ENCODE data around the gene ZBTB7A.

The ZBTB7A gene

GRCh38 chr19:4035582-4035981 is 31.1 kb downstream of the ZBTB7A start:
- no peak for DNase-seq (ENCODE audit: low spot score)

DNA sequence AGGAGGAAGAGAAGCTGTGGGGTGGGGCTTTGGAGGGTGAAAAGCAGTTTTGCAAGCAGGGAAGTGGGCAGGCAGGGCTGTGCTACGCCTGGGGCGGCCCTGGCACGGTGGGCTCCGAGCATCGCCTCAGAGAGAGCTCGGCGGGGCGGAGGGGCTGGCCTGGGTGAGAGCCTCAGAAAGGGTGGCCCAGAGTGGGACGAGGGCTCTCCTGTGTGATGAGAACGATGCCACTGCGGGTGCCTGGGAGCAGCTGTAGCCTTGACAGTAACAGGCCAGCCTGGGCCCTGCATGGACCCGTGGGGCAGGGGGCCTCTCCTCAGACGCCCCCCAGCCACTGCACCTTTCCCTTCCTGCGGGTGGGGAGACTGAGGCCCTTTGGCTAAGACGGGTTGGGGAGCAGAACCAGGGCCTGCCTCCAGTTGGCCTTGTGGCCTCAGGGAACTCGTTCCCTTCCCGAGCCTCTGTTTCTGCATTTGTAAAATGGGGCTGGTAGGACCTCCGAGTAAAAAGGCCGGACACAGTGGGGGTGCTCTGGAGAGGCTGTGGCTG is 31.6 kb downstream of the ZBTB7A start:
- no peak for DNase-seq (ENCODE audit: low spot score)

- peak; percentile 88 for DNase-seq (ENCODE audit: low spot score)
Measured at GRCh38 chr19:4034048-4035017, 32.4 kb downstream of the ZBTB7A start.

DNA sequence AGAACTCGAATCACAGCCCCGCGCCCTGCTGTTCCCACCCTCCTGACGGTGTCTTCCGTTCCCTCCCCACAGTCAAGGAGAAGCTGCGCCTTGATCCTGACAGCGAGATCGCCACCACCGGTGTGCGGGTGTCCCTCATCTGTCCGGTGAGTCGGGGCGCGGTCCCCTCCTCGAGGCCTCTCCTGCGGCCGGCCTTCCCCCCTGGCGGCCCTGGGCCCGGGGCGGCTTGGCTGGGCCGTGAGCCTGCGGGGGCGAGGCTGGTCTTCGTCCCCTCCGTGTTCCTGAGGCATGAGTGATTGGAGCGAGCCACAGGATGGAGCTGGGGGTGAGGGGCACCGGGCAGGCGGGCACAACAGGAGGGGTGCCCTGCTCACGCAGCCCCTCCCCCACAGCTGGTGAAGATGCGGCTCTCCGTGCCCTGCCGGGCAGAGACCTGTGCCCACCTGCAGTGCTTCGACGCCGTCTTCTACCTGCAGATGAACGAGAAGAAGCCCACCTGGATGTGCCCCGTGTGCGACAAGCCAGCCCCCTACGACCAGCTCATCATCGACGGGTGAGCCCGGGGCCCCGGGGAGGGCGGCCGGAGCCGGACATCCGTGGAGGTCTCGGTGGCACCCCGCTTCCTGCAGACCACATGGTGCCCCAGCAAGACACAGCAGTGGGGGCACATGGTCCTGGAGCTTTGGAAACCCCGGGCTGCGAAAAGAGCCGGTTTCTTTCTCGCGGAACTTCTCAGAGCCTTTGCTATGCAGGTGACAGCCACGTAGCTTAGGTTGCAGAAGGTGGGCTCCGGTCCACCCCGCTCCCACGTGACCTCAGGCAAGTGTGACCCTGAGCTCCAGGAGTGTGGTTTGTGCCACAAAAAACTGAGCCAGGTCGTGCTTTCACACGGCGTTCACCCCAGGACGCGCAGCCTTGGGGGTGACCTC is 33.4 kb downstream of the ZBTB7A start:
- no peak for DNase-seq (ENCODE audit: low spot score)

DNA sequence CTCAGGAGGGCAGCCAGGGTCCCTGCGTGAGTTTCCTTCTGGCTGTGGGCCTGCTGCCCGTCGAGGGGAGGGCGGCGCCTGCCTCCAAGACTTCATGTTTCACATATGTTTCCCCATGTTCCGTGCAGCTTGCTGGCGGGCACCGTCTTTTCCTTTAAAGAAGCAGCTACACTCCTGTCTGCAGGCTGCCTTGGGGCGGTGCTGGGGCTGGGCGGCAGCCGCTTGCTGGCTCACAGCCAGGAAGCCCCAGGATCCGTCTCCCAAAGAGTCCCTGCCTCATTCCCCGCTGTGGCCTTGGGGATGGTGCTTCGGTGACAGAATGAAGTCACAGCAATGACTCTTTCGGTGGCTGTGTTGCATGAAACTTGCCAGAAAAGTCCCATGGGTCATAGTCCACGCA is 34.3 kb downstream of the ZBTB7A start:
- DNase-seq (ENCODE audit: low spot score), result no peak

DNA sequence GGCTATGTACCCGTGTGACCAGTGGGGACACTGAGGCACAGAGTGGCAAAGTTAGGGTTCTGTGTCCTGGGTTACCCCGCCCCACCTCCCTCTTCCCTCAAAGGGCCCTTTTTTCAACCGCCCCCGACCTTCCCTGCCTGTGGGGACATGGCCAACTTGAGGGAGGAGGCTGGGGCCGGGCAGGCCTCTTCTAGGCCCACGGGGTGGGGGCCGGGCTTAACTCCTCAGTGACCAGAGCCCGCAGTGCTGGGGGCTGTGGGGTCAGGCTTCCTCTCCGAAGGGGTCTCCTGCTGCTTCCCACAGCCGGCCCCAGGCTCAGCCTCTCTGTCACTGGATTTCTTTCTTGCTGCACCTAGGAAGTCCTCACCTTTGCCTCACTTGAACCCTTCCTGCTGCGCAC is 35.3 kb downstream of the ZBTB7A start:
- no peak for DNase-seq (ENCODE audit: low spot score)

- no peak for DNase-seq (ENCODE audit: low spot score)
Measured at GRCh38 chr19:4030981-4031380, 35.7 kb downstream of the ZBTB7A start.

DNA sequence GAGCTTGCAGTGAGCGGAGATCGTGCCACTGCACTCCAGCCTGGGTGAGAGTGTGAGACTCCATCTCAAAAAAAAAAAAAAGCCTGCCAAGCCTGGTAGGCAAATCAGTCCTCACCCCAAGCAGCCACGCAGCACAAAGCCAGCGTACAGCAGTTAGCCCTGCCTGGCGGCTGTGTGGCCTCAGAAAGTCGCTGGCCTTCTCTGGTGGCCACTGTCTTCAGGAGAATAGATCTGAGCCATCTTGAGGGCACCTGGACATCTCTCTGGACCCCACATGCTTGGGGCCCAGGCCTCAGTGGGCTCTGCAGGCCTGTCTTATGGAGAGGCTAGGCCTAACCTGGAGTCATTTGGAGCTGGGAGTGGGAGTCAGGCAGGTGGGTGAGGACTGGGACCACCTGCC is 36.1 kb downstream of the ZBTB7A start:
- no peak for DNase-seq (ENCODE audit: low spot score)

DNA sequence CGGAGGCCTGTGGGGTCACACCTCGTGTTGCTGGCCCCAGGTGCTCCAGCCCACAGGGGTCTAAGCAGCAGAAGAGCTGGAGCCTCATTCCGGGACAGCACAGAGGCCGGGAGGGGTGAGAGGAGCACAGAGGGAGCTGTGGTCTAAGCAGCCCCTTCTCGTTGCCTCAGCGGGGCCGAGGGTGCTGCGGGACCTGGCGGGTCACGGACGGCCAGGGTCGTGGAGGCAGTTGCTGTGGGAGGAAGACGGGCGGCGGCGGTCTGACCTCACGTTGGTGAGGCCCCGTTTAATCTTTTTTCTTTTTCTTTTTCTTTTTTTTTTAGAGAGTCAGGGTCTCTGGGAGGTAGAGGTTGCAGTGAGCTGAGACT is 37.5 kb downstream of the ZBTB7A start:
- no peak for DNase-seq (ENCODE audit: low spot score)

DNA sequence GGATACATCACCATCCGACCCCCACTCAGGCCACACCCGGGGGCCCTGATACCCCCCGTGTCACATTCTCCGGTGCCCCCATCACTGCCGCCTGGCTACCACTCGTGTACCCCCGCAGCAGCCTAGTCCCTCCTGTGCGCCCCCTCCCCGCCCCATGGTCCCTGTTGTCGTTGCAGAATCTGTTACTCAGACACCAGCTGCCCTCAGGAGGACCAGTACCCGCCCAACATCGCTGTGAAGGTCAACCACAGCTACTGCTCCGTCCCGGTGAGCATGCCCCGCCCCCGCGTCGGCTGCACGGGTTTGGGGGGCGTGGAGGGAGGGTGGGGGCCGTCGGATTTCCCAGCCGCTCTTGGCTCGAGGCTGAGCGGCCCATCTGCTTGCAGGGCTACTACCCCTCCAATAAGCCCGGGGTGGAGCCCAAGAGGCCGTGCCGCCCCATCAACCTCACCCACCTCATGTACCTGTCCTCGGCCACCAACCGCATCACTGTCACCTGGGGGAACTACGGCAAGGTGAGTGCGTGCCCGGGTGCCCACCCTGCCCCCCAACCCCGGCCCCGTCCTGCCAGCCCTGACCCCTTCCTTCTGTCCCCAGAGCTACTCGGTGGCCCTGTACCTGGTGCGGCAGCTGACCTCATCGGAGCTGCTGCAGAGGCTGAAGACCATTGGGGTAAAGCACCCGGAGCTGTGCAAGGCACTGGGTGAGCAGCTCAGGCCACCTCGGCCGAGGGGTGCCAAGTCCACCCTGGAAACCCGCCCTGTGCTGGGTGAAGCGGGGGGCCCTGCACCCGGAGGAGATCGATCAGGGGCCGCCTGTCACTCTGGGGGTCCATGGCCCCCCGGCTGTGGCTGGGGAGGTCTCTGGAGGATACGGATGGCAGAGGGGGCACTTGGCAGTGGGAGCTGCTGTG is 38.1 kb downstream of the ZBTB7A start:
- DNase-seq (ENCODE audit: low spot score), result no peak

DNA sequence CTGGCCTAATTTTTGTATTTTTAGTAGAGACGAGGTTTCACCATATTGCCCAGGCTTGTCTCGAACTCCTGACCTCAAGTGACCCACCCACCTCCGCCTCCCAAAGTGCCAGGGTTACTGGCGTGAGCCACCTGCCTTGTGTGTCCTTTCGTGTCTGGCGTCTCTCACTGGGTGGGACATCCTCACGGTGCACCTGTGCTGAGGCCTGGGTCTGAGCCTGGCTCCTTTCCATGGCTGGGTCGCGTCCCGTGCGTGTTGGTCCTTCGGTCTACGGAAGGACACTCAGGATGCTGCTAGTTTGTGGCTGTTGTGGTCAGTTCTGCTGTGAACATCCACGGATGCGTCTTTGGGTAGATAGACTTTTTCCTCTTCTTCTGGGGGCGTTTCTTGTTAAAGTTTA is 39.6 kb downstream of the ZBTB7A start:
- DNase-seq (ENCODE audit: low spot score), result no peak

- DNase-seq (ENCODE audit: low spot score), result no peak
Measured at GRCh38 chr19:4025317-4025716, 41.4 kb downstream of the ZBTB7A start.

- no peak for DNase-seq (ENCODE audit: low spot score)
Measured at GRCh38 chr19:4023600-4024398, 42.9 kb downstream of the ZBTB7A start.

DNA sequence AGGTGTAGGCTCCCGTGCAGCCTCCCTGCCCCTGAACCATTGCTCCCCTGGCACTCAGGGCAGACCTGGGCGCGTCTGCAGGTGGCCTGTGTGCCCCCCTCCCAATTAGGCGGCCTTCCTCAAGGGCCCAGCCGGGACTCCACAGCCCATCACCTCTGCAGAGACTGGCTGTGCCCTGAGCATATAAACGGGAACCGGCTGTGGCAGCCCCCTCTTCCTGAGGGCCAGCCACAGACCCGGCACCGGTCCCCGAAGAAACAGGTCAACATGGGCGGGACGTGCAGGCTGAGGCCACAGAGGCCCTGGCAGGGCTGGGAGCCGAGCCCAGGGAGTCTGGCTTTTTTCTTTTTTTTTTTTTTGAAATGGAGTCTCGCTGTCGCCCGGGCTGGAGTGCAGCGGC is 47.1 kb downstream of the ZBTB7A start:
- no peak for DNase-seq (ENCODE audit: low spot score)

DNA sequence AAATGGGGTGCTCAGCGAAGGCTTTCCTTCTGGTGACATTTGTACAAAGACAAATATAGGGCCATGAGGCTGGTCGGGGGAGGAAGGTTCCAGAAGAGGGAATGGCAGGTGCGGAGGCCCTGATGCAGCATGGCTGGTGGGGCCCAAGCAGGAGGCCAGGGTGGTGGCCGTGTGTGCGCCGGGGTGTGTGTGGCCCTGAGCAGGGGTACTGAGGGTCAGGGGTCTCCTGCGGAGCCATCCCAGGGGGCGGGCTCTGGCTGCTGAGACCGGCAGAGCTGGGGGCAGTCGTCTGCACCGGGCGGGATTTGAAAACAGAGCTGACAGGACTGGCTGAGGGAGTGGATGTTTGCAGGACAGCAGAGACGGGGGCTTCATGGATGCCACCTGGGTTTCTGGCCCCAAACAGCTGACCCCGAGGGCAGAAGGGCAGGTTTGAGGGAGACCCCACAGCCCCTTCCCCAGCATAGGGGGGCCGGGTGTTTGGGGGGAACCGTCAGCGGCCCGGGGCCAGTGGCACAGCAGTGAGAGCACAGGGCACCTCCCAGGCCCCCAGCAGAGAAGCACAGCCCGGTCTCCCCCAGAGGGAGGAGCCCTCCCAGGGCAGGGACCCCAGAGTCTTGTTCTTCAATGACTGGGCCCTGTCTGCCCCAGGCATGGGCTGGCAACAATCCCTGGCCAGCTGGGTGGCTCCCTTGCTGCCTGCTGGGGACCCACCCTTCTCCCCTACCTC is 47.8 kb downstream of the ZBTB7A start:
- no peak for DNase-seq (ENCODE audit: low spot score)

- no peak for DNase-seq (ENCODE audit: low spot score)
Measured at GRCh38 chr19:4018140-4018613, 48.5 kb downstream of the ZBTB7A start.

DNA sequence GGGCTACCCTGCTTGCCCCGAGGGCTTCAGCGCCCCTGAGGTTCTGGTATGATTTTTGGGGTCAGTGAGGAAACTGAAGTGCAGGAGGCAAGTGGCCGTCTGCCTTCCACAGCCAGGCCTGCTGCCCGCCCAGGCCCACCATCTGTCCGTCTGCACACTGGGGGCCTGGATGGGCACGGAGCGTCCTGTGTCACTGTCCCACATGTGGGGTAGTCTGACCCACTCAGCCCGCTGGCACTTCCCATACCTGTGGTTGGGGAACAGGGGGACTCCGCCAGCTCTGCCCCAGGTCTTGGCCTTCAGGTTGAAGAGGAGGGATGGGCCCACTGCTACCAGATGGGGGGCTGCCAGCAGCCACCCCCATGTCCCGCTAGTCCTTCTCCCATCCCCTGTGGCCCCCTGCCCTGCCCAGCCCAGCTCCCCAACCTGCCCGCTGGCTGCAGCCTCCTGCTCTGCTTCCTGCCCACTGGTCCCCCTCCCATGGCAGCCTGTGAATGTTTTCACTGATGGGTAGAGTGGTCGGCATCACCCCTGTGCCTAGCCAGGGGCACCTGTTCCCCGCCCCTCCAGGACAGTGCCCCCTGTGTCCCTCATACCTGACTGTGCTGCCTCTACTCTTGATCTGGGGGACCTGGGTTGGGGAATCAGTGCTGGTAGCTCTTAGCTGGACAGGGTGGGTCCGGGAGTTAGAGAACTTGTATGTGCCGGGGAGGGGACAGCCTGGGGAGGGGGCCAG is 49.6 kb downstream of the ZBTB7A start:
- DNase-seq (ENCODE audit: low spot score), result no peak

GRCh38 chr19:4016486-4016885 is 50.2 kb downstream of the ZBTB7A start:
- DNase-seq (ENCODE audit: low spot score), result peak; percentile 95
